CD4-positive, CD25-positive, alpha-beta regulatory T cell (primary cell): ENCODE measurements around the gene LAMA3. TPM values are rescaled to one million over a fixed set of nuclear protein-coding genes. Genes with fewer than 3 reads are reported as not detected.

Source experiments
- ATAC-seq, 2 donors: fragments of 150-1000 bp; cut with Tn5 transposase; one replicate each; pipeline ENCODE4 v1.10.0; 2021; ENCODE audit warnings: low read depth in 2 of 2, moderate number of reproducible peaks in 2 of 2, moderate library complexity in 1 of 2
- DNase-seq, 3 donors: peaks; one replicate each; pipeline versions ENCODE4 v3.0.0 to v3.0.0-alpha.2; 2012 to 2022; ENCODE audit warnings: mixed read lengths in 1 of 3
- H3K27ac ChIP-seq: one replicate; pipeline ENCODE4 v1.7.0; 2013; ENCODE audit warnings: mild to moderate bottlenecking, low read length; ENCODE audit not compliant: insufficient read depth, poor library complexity, severe bottlenecking
- H3K27me3 ChIP-seq: one replicate; pipeline ENCODE4 v1.7.0; 2013; ENCODE audit warnings: low read length; ENCODE audit not compliant: control insufficient read depth, insufficient read depth
- H3K36me3 ChIP-seq: one replicate; pipeline ENCODE4 v1.7.0; 2013; ENCODE audit warnings: mild to moderate bottlenecking, low read length, moderate library complexity; ENCODE audit not compliant: control insufficient read depth, insufficient read depth
- H3K4me1 ChIP-seq: 2 replicates; pipeline ENCODE4 v1.7.0; 2013; ENCODE audit warnings: mild to moderate bottlenecking, low read length; ENCODE audit not compliant: insufficient read depth, control insufficient read depth, poor library complexity, severe bottlenecking
- H3K4me3 ChIP-seq: one replicate; pipeline ENCODE4 v1.7.0; 2013; ENCODE audit warnings: low read depth, mild to moderate bottlenecking, low read length, moderate library complexity
- H3K9me3 ChIP-seq, 2 experiments: 1 replicate in 1 of 2; 2 replicates in 1 of 2; pipeline ENCODE4 v1.7.0; 2013; ENCODE audit warnings: low read length in 2 of 2, mild to moderate bottlenecking in 1 of 2, moderate library complexity in 1 of 2; ENCODE audit not compliant: control insufficient read depth in 2 of 2
- H3K27ac Mint-ChIP-seq, 3 donors: one replicate each; pipeline ENCODE4 v1.8.0; 2020 to 2022; ENCODE audit warnings: mild to moderate bottlenecking in 3 of 3, mixed read lengths in 3 of 3, moderate library complexity in 2 of 3
- H3K27me3 Mint-ChIP-seq: one replicate; pipeline ENCODE4 v1.8.0; 2022; ENCODE audit warnings: mild to moderate bottlenecking, mixed read lengths
- H3K36me3 Mint-ChIP-seq: one replicate; pipeline ENCODE4 v1.8.0; 2020; ENCODE audit warnings: mixed read lengths
- H3K4me1 Mint-ChIP-seq, 4 donors: one replicate each; pipeline ENCODE4 v1.8.0; 2020 to 2022; ENCODE audit warnings: mixed read lengths in 4 of 4, mild to moderate bottlenecking in 1 of 4
- H3K4me3 Mint-ChIP-seq, 4 donors: one replicate each; pipeline ENCODE4 v1.8.0; 2020 to 2022; ENCODE audit warnings: mild to moderate bottlenecking in 4 of 4, mixed read lengths in 4 of 4, moderate library complexity in 3 of 4
- H3K9me3 Mint-ChIP-seq, 7 donors: one replicate each; pipeline ENCODE4 v1.8.0; 2020 to 2022; ENCODE audit warnings: mixed read lengths in 7 of 7, mild to moderate bottlenecking in 3 of 7, moderate library complexity in 2 of 7
- polyA plus RNA-seq, 4 donors: library from polyadenylated mRNA; unstranded; fragments of 300-500 nt; fragmentation: Illumina TruSeq; gene quantifications; one replicate each; pipeline ENCODE4 v1.2.3, GENCODE V29; 2021
- total RNA-seq: library from RNA; stranded (reverse); gene quantifications from one replicate; pipeline ENCODE4 v1.2.3, GENCODE V29; 2022

LAMA3 gene
- total and polyA plus RNA-seq, 5 donors from 2014 or later, result 0.31 TPM; not detected in 4

DNA sequence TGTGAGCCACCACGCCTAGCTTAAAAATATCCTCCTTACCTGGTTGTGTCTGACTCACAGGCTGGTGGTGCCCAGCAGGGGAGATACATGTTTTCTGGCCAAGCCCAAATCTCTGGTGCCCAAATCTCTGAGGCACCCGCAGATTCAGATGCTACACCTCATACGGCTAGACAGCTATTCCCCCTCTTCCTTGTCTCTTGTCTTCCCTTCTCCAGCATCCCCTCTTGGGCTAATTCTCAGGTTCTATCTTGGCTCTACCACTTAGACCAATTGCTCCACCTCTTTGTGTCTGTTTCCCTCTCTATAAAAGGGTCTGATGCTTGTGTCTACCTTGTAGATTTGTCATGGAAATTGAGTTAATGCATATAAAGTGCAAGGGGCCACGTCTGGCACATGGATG, 13.4 kb downstream of the LAMA3 start:
- peak overlapping the region in 1 of 3 donors; percentile 51 for H3K27ac Mint-ChIP-seq
- no peaks in the 10 kb centered on the region for H3K36me3 Mint-ChIP-seq
- Histone ChIP-seq H3K36me3 (no peaks in the 10 kb centered on the region), H3K27me3 (peaks cover 13% of the 10 kb centered on the region), H3K4me1 (no peaks in the 10 kb centered on the region), H3K27ac (no peak overlapping the region), H3K4me3 (no peak overlapping the region), H3K9me3 (peaks cover 0 to 3% of the 10 kb centered on the region in 2 experiments)
- no peaks in the 10 kb centered on the region for H3K4me1 Mint-ChIP-seq
- DNase-seq (no peak), ATAC-seq (no peak)
- peaks cover 0 to 4% (median 2%) of the 10 kb centered on the region in 7 donors for H3K9me3 Mint-ChIP-seq
- H3K27me3 Mint-ChIP-seq, result peaks cover 65% of the 10 kb centered on the region
- no peak overlapping the region for H3K4me3 Mint-ChIP-seq

DNA sequence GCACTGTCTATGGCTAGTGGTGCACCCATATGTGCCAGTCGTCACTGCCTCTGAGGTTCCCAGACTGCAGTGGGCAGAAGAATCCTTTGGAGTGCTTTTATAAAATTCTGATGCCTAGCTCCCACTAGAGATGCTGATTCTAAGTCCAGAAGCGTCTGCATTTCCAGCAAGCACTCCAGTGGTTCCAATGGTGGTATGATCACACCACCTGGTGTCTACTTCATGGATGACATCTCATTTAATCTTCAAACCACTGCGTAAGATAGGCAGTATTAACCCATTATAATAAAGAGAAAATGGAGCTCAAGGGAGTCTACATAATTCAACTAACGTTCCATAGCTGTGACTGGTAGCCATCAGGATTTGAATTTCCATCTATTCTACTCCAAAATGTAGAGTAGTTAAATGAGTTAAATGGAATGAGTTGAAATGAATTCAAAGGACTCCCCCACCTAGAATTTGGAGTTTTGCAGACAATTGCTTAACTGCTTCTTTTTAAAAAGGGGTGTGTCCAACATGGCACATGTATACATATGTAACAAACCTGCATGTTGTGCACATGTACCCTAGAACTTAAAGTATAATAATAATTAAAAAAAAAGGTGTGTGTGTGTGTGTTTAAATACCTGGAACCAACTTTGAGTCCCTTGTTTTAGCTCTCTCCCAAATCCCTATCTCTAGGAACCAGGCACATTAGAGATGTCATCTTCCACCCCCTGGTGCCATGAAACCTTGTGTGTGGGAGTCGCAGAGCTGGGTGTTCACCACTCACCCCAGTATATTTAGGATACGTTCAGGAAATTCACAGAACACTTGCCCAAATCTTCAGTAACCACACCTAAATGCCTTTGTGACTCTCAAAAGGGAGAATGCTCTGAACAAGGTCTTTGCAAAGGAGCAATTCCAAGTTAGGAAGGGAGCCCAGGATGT, 14.1 kb downstream of the LAMA3 start:
- Histone ChIP-seq H3K36me3 (no peaks in the 10 kb centered on the region), H3K9me3 (peaks cover 0 to 3% of the 10 kb centered on the region in 2 experiments), H3K27me3 (peaks cover 13% of the 10 kb centered on the region), H3K4me3 (no peak overlapping the region), H3K4me1 (no peaks in the 10 kb centered on the region), H3K27ac (no peak overlapping the region)
- H3K36me3 Mint-ChIP-seq, result no peaks in the 10 kb centered on the region
- peaks cover 70% of the 10 kb centered on the region for H3K27me3 Mint-ChIP-seq
- DNase-seq, result peak in 2 of 3 donors; percentile 33 to 54
- H3K9me3 Mint-ChIP-seq, result peaks cover 3 to 6% (median 4%) of the 10 kb centered on the region in 7 donors
- H3K27ac Mint-ChIP-seq, result peak overlapping the region in 1 of 3 donors; percentile 51
- no peaks in the 10 kb centered on the region for H3K4me1 Mint-ChIP-seq
- H3K4me3 Mint-ChIP-seq, result no peak overlapping the region
- ATAC-seq, result peak in 1 of 2 donors; percentile 31

DNA sequence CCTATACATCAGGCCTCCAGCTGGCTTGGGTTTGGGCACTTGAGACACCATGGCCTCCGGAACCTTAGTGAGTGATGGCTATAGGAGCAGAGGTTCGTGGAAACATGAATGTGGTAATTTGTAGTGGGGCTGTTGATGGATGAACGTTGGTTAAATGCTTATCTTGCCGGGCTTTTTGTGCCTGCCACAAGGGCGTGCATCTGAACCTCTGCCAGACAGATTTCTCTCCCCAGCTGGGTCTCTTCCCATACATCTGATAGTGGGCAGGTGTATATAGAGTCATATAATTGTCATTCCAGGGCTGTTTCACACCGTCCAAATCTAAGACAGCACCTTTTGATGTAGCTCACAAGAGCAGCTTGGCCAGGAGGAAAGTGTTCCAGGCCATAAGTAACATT, 14.7 kb downstream of the LAMA3 start:
- H3K4me3 Mint-ChIP-seq, result no peak overlapping the region
- ATAC-seq, result no peak
- H3K27ac Mint-ChIP-seq, result no peak overlapping the region

GRCh38 chr18:23704806-23705205, 15.6 kb downstream of the LAMA3 start:
- H3K27ac ChIP-seq, result no peak overlapping the region
- ATAC-seq, result no peak
- no peak for DNase-seq
- no peak overlapping the region for H3K27ac Mint-ChIP-seq
- H3K4me1 Mint-ChIP-seq, result peaks cover 0 to 2% (median 0%) of the 10 kb centered on the region in 4 donors
- no peaks in the 10 kb centered on the region for H3K36me3 ChIP-seq
- peaks cover 13% of the 10 kb centered on the region for H3K27me3 ChIP-seq
- no peaks in the 10 kb centered on the region for H3K36me3 Mint-ChIP-seq
- H3K4me3 ChIP-seq, result no peak overlapping the region
- H3K27me3 Mint-ChIP-seq, result peaks cover 68% of the 10 kb centered on the region
- no peaks in the 10 kb centered on the region for H3K4me1 ChIP-seq
- no peak overlapping the region for H3K4me3 Mint-ChIP-seq
- H3K9me3 ChIP-seq, result peaks cover 0 to 3% of the 10 kb centered on the region in 2 experiments
- peaks cover 3 to 9% (median 4%) of the 10 kb centered on the region in 7 donors for H3K9me3 Mint-ChIP-seq

More for the DNA sequence above, 14.7 kb downstream of the LAMA3 start:
- H3K4me1 Mint-ChIP-seq, result no peaks in the 10 kb centered on the region
- Histone ChIP-seq H3K27me3 (peaks cover 13% of the 10 kb centered on the region), H3K4me3 (no peak overlapping the region), H3K9me3 (peaks cover 0 to 3% of the 10 kb centered on the region in 2 experiments), H3K4me1 (no peaks in the 10 kb centered on the region), H3K27ac (no peak overlapping the region), H3K36me3 (no peaks in the 10 kb centered on the region)
- no peak for DNase-seq
- H3K36me3 Mint-ChIP-seq, result no peaks in the 10 kb centered on the region
- peaks cover 69% of the 10 kb centered on the region for H3K27me3 Mint-ChIP-seq
- peaks cover 3 to 6% (median 4%) of the 10 kb centered on the region in 7 donors for H3K9me3 Mint-ChIP-seq

DNA sequence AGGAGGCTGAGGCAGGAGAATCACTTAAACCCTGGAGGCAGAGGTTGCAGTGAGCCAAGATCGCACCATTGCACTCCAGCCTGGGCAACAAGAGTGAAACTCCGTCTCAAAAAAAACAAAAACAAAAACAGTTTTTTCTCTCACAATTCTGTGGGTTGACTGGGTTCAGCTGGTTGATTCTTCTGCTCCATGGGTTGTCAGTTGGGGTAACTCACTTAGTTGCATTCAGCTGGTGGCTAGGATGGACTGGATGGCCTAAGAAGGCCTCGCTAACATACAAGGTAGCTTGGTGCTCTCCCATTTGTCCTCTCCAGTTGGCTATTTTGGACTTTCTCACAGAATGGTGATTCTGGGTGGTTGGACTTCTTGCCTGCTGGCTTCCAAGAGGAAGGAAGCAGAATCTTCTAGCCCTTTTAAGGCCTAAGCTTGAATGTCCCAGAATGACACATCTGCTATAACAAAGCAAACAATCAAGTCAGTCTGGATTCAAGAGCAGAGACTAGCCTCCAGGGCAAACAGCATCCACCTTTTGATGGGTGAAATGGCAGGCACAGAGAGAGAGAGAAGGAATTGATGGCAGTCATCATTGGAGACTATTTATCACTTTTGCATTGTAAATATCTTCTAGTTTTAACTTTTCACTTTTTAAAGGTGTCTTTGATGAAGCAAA, 17.9 kb downstream of the LAMA3 start:
- no peak overlapping the region for H3K27ac Mint-ChIP-seq
- H3K4me1 Mint-ChIP-seq, result peaks cover 0 to 6% (median under 1%) of the 10 kb centered on the region in 4 donors
- Histone ChIP-seq H3K4me1 (no peaks in the 10 kb centered on the region), H3K27me3 (peaks cover 6% of the 10 kb centered on the region), H3K9me3 (peaks cover 0 to 3% of the 10 kb centered on the region in 2 experiments), H3K36me3 (no peaks in the 10 kb centered on the region), H3K27ac (no peak overlapping the region), H3K4me3 (no peak overlapping the region)
- H3K36me3 Mint-ChIP-seq, result no peaks in the 10 kb centered on the region
- H3K9me3 Mint-ChIP-seq, result peaks cover 3 to 10% (median 4%) of the 10 kb centered on the region in 7 donors
- no peak for DNase-seq
- H3K27me3 Mint-ChIP-seq, result peaks cover 59% of the 10 kb centered on the region
- ATAC-seq, result no peak
- no peak overlapping the region for H3K4me3 Mint-ChIP-seq

- Mint-ChIP-seq H3K27ac (no peak overlapping the region), H3K9me3 (peaks cover 3 to 10% (median 4%) of the 10 kb centered on the region in 7 donors), H3K4me3 (no peak overlapping the region), H3K4me1 (peaks cover 0 to 21% (median 12%) of the 10 kb centered on the region in 4 donors), H3K36me3 (no peaks in the 10 kb centered on the region), H3K27me3 (peaks cover 45% of the 10 kb centered on the region)
- Histone ChIP-seq H3K36me3 (no peaks in the 10 kb centered on the region), H3K4me1 (peaks cover 9% of the 10 kb centered on the region), H3K4me3 (no peak overlapping the region), H3K9me3 (peaks cover 0 to 3% of the 10 kb centered on the region in 2 experiments), H3K27ac (no peak overlapping the region), H3K27me3 (peaks cover under 1% of the 10 kb centered on the region)
- ATAC-seq, result no peak
- DNase-seq, result peak in 1 of 3 donors; percentile 30
Measured at GRCh38 chr18:23710068-23710527, 20.8 kb downstream of the LAMA3 start.

GRCh38 chr18:23710946-23711345, 21.7 kb downstream of the LAMA3 start:
- no peaks in the 10 kb centered on the region for H3K27me3 ChIP-seq
- Mint-ChIP-seq H3K27ac (no peak overlapping the region), H3K4me3 (no peak overlapping the region), H3K36me3 (no peaks in the 10 kb centered on the region), H3K27me3 (peaks cover 36% of the 10 kb centered on the region), H3K9me3 (peaks cover 3 to 10% (median 4%) of the 10 kb centered on the region in 7 donors), H3K4me1 (peaks cover 0 to 21% (median 15%) of the 10 kb centered on the region in 4 donors)
- no peaks in the 10 kb centered on the region for H3K36me3 ChIP-seq
- H3K4me1 ChIP-seq, result peaks cover 9% of the 10 kb centered on the region
- no peak overlapping the region for H3K4me3 ChIP-seq
- ATAC-seq (no peak), DNase-seq (no peak)
- H3K9me3 ChIP-seq, result peaks cover 0 to 3% of the 10 kb centered on the region in 2 experiments
- no peak overlapping the region for H3K27ac ChIP-seq
